Measurements from ENCODE around the gene SLC17A9. TPM values are rescaled to one million over a fixed set of nuclear protein-coding genes. Genes with fewer than 3 reads are reported as not detected.
A peak's percentile ranks its signal among the peaks of the same experiment; 100 is the strongest.
"Not testable (repeated sequence)": the region's sequence is repeated elsewhere in the genome, so short reads cannot be mapped to it uniquely, and the experiment has no call there.

SLC17A9 gene
- total RNA-seq, 1 donor from 2014 or later: 7.0 TPM

DNA sequence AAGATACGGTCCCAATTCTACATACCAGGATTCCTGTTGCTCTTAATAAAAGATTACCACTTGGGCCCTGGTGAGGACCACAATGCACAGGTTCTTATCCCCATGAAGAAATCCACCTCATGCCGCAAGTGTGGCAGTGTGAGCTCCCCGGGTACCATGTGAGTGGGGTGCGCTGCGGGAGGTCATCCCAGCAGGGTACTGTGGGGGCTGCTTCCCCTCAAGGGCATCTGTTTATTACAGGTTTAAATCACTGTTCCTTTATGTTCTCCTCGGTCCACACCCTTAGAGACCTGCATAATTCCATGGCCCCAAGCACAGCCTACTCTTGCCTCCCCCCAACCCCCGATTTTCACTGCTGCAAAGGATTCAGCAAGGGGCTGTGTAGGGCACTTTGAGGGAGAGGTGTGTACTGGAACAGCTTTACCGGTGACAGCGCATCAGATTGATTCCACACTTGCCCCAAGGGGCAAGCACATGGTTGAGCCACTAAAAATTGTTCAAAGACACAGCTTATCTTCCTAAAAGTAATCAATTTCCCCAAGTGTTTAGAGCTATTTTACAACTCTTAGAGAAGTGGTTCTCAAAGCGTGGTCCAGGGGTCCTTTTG is 32.4 kb upstream of the SLC17A9 start:
- peak overlapping the region; percentile 91 for H3K27ac Mint-ChIP-seq (ENCODE audit: unreplicated experiment)
- TF ChIP-seq, protein P1, sequence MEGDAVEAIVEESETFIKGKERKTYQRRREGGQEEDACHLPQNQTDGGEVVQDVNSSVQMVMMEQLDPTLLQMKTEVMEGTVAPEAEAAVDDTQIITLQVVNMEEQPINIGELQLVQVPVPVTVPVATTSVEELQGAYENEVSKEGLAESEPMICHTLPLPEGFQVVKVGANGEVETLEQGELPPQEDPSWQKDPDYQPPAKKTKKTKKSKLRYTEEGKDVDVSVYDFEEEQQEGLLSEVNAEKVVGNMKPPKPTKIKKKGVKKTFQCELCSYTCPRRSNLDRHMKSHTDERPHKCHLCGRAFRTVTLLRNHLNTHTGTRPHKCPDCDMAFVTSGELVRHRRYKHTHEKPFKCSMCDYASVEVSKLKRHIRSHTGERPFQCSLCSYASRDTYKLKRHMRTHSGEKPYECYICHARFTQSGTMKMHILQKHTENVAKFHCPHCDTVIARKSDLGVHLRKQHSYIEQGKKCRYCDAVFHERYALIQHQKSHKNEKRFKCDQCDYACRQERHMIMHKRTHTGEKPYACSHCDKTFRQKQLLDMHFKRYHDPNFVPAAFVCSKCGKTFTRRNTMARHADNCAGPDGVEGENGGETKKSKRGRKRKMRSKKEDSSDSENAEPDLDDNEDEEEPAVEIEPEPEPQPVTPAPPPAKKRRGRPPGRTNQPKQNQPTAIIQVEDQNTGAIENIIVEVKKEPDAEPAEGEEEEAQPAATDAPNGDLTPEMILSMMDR (IDR thresholded peaks at IDR 0.05; ENCODE audit: unreplicated experiment): no peak
- H3K4me3 Mint-ChIP-seq (ENCODE audit: unreplicated experiment): no peak overlapping the region
- peaks cover under 1% of the 10 kb centered on the region for H3K36me3 Mint-ChIP-seq (ENCODE audit: low read depth, unreplicated experiment)
- no peaks in the 10 kb centered on the region for H3K9me3 Mint-ChIP-seq (ENCODE audit: unreplicated experiment)
- H3K4me1 Mint-ChIP-seq (ENCODE audit: unreplicated experiment): peaks cover 59% of the 10 kb centered on the region
- no peaks in the 10 kb centered on the region for H3K27me3 Mint-ChIP-seq (ENCODE audit: unreplicated experiment)
- DNase-seq (ENCODE audit: low spot score): no peak

DNA sequence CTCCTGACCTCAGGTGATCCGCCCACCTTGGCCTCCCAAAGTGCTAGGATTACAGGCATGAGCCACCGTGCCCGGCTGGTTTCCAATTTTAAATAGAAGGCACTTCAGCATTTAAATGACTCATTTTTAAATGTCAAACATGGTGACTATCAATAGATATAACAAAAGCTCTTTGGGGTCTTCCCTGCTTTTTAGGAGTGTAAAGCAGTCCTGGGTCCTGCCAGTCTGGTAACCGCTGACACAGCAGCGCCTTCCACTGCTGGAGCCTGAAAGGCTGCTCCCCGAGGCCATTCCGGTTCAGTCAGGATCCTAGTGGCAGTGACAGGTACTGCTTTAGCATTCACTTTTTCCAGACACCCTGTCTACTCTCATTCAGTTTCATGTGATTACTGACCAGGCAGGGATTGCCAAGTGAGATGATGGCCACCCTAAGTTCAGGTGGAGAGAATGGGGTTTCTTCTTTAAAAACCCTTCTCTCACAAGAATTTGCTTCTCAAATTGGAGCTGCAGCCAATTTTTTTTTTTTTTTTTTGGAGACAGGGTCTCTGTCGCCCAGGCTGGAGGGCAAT is 31.3 kb upstream of the SLC17A9 start:
- no peak overlapping the region for H3K27ac Mint-ChIP-seq (ENCODE audit: unreplicated experiment)
- H3K27me3 Mint-ChIP-seq (ENCODE audit: unreplicated experiment): peaks cover 4% of the 10 kb centered on the region
- DNase-seq (ENCODE audit: low spot score): peak; percentile 70
- H3K4me3 Mint-ChIP-seq (ENCODE audit: unreplicated experiment): no peak overlapping the region
- peaks cover 62% of the 10 kb centered on the region for H3K4me1 Mint-ChIP-seq (ENCODE audit: unreplicated experiment)
- H3K9me3 Mint-ChIP-seq (ENCODE audit: unreplicated experiment): no peaks in the 10 kb centered on the region
- TF ChIP-seq, protein P1 (IDR thresholded peaks at IDR 0.05; ENCODE audit: unreplicated experiment): peak; percentile 86
- peaks cover 4% of the 10 kb centered on the region for H3K36me3 Mint-ChIP-seq (ENCODE audit: low read depth, unreplicated experiment)

DNA sequence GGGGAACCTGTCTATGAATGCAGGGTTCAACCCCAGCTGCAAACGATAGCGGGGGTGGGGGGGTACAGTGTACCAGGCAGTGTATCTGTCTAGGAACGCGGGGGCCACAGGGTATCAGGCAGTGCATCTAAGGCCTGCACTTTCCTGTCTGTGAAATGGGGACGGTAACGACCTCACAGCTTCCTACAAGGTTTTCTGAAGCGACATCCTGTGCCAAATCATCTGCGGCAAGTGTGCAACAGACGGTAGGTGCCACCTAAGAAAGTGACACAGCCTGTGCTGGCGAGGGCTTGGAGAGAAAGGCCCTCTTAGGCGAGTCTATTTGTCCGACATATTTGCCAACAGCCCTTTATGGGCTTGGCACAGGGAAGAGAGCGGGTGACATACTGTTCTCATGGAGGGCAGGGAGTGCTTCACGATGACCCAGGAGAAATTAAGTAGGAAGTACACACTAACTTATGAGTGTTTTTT is 30.0 kb upstream of the SLC17A9 start:
- H3K9me3 Mint-ChIP-seq (ENCODE audit: unreplicated experiment): no peaks in the 10 kb centered on the region
- H3K27me3 Mint-ChIP-seq (ENCODE audit: unreplicated experiment): peaks cover 4% of the 10 kb centered on the region
- no peak overlapping the region for H3K4me3 Mint-ChIP-seq (ENCODE audit: unreplicated experiment)
- peaks cover 7% of the 10 kb centered on the region for H3K36me3 Mint-ChIP-seq (ENCODE audit: low read depth, unreplicated experiment)
- H3K27ac Mint-ChIP-seq (ENCODE audit: unreplicated experiment): peak overlapping the region; percentile 79
- peaks cover 60% of the 10 kb centered on the region for H3K4me1 Mint-ChIP-seq (ENCODE audit: unreplicated experiment)
- no peak for DNase-seq (ENCODE audit: low spot score)
- TF ChIP-seq, protein P1 (IDR thresholded peaks at IDR 0.05; ENCODE audit: unreplicated experiment): no peak

DNA sequence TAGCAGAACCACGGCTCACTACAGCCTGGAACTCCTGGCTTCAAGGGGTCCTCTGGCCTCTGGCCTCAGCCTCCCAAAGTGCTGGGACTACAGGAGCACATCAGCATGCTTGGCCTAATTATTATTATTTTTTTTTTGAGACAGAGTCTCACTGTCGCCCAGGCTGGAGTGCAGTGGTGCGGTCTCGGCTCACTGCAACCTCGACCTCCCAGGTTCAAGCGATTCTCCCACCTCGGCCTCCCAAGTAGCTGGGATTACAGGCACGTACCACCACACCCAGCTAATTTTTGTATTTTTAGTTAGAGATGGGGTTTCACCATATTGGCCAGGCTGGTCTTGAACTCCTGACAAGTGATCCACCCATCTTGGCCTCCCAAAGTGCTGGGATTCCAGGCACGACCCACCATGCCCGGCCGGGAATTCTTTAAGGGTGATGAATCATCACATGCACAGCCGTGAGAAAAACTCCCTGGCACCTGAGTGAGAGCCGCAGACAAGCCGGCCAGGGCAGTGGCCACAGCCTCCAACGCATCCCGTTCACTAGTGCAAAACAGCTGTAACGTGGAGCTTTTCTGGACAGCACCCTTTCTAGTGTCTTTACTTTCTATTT is 29.3 kb upstream of the SLC17A9 start:
- H3K4me3 Mint-ChIP-seq (ENCODE audit: unreplicated experiment); H3K27ac Mint-ChIP-seq (ENCODE audit: unreplicated experiment); H3K9me3 Mint-ChIP-seq (ENCODE audit: unreplicated experiment); DNase-seq (ENCODE audit: low spot score); H3K27me3 Mint-ChIP-seq (ENCODE audit: unreplicated experiment): not testable (repeated sequence)
- Mint-ChIP-seq H3K36me3 (ENCODE audit: low read depth, unreplicated experiment) (peaks cover 11% of the 10 kb centered on the region), H3K4me1 (ENCODE audit: unreplicated experiment) (peaks cover 59% of the 10 kb centered on the region)

DNA sequence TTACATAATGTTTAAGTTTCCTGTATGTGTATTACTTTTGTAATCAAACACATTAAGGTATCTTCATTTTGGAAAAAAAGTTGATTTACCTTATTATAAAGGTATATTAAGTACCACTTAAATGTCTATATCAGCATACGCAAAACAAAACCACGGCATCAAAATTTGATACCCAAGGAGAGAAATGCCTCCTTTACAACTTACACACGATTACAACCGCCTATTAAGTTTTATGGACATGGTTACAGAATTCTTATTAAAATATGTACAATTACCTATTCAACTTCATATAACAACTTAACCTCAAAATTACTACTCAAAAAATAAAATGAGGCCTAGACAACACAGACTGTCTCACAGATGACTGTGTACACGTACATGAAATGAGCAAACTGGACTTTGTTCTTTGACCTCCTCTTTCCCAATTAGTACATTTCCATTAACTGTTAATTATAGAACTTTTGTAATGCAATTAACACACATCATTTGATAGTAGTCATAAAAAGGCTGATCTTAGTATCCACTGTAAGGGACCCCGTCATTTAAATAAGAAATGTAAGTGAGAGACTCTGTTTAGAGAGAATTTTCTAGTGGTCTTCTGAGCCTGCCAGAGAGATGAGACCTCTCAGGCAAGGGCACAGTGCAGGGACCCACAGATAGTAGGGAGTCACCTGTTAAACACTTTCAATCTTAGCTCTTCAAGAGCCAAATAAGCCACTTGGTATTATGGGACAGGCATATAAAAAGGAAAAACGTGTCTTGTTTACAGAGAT is 28.7 kb upstream of the SLC17A9 start:
- H3K27ac Mint-ChIP-seq (ENCODE audit: unreplicated experiment): peak overlapping the region; percentile 96
- TF ChIP-seq, protein P1 (IDR thresholded peaks at IDR 0.05; ENCODE audit: unreplicated experiment): no peak
- peaks cover 12% of the 10 kb centered on the region for H3K27me3 Mint-ChIP-seq (ENCODE audit: unreplicated experiment)
- peaks cover 59% of the 10 kb centered on the region for H3K4me1 Mint-ChIP-seq (ENCODE audit: unreplicated experiment)
- peak overlapping the region; percentile 96 for H3K4me3 Mint-ChIP-seq (ENCODE audit: unreplicated experiment)
- peaks cover 11% of the 10 kb centered on the region for H3K36me3 Mint-ChIP-seq (ENCODE audit: low read depth, unreplicated experiment)
- no peaks in the 10 kb centered on the region for H3K9me3 Mint-ChIP-seq (ENCODE audit: unreplicated experiment)
- no peak for DNase-seq (ENCODE audit: low spot score)
